Tibial artery (tissue), 4 donors: ENCODE measurements around the gene FRY.

ENCODE experiments used
- DNase-seq, 2 donors: peaks; one replicate each; pipeline ENCODE4 v3.0.0-alpha.2; 2019
- H3K27ac ChIP-seq, 2 donors: fragments of 200-600 bp; sonication (generic) in 1 of 2; 1 replicate in 1 of 2; 2 replicates in 1 of 2; pipeline ENCODE4 v1.5.1; 2018 to 2019; ENCODE audit warnings: mild to moderate bottlenecking in 1 of 2
- H3K27me3 ChIP-seq, 2 donors: fragments of 200-600 bp; sonication (generic) in 1 of 2; one replicate each; pipeline versions ENCODE4 v1.5.1 to v1.6.0; 2016 to 2019
- H3K36me3 ChIP-seq, 3 donors: fragments of 200-600 bp; sonication (generic) in 2 of 3; one replicate each; pipeline ENCODE4 v1.5.1; 2016 to 2019; ENCODE audit warnings: mild to moderate bottlenecking in 2 of 3
- H3K4me1 ChIP-seq, 4 donors: fragments of 200-600 bp; sonication (generic) in 2 of 4; 1 replicate in 3 of 4; 2 replicates in 1 of 4; pipeline ENCODE4 v1.5.1; 2016 to 2019
- H3K4me3 ChIP-seq, 2 donors: fragments of 200-600 bp; sonication (generic) in 1 of 2; 1 replicate in 1 of 2; 2 replicates in 1 of 2; pipeline ENCODE4 v1.5.1; 2018 to 2019; ENCODE audit warnings: mild to moderate bottlenecking in 2 of 2
- H3K9me3 ChIP-seq, 3 donors: fragments of 200-600 bp; sonication (generic) in 1 of 3; one replicate each; pipeline ENCODE4 v1.5.1; 2016 to 2019
- CTCF ChIP-seq, 2 experiments: fragments of 200-600 bp in 1 of 2; fragments of 450-650 bp in 1 of 2; IDR thresholded peaks; one replicate each; pipeline ENCODE4 v1.5.1; 2017 to 2019; ENCODE audit warnings: antibody characterized with exemption in 2 of 2, mild to moderate bottlenecking in 1 of 2, moderate library complexity in 1 of 2
- intact Hi-C: fragments of 100-400 bp; cut with DNase I; formaldehyde crosslinking; loops from one replicate; pipeline ENCODE4 v1.15.0; 2023; ENCODE audit warnings: low total_unique reads

The FRY gene

GRCh38 chr13:32281096-32281495 is 249.5 kb downstream of the FRY start:
- Histone ChIP-seq H3K36me3 (peaks cover 56 to 71% (median 58%) of the 10 kb centered on the region in 3 donors), H3K27me3 (no peaks in the 10 kb centered on the region), H3K4me1 (peaks cover 0 to 26% (median 16%) of the 10 kb centered on the region in 4 donors), H3K27ac (no peak overlapping the region), H3K4me3 (no peak overlapping the region), H3K9me3 (no peaks in the 10 kb centered on the region)
- intact Hi-C loops = no loop called here
- DNase-seq = no peak
- TF ChIP-seq CTCF (IDR thresholded peaks at IDR 0.05) = no peak

GRCh38 chr13:32282096-32282711 is 250.6 kb downstream of the FRY start:
- Histone ChIP-seq H3K27me3 (no peaks in the 10 kb centered on the region), H3K9me3 (no peaks in the 10 kb centered on the region), H3K27ac (peak overlapping the region in 1 of 2 donors; percentile 5), H3K4me3 (no peak overlapping the region), H3K36me3 (peaks cover 45 to 60% (median 47%) of the 10 kb centered on the region in 3 donors), H3K4me1 (peaks cover 0 to 26% (median 16%) of the 10 kb centered on the region in 4 donors)
- intact Hi-C loops = no loop called here
- no peak for DNase-seq
- no peak for TF ChIP-seq CTCF (IDR thresholded peaks at IDR 0.05)

- H3K27ac ChIP-seq = peak overlapping the region; percentile 74 to 79
These were observed 253.5 kb downstream of the FRY start for GRCh38 chr13:32284927-32285632.

GRCh38 chr13:32285633-32285965 is 254.0 kb downstream of the FRY start:
- H3K4me1 ChIP-seq = peaks cover 0 to 26% (median 16%) of the 10 kb centered on the region in 4 donors
- H3K27me3 ChIP-seq = no peaks in the 10 kb centered on the region
- no peak overlapping the region for H3K4me3 ChIP-seq
- H3K9me3 ChIP-seq = no peaks in the 10 kb centered on the region
- no peak for TF ChIP-seq CTCF (IDR thresholded peaks at IDR 0.05)
- H3K36me3 ChIP-seq = peaks cover 16 to 37% (median 30%) of the 10 kb centered on the region in 3 donors
- H3K27ac ChIP-seq = peak overlapping the region; percentile 74 to 79
- intact Hi-C loops = no loop called here
- DNase-seq = no peak

More at GRCh38 chr13:32284927-32285632, 253.5 kb downstream of the FRY start:
- Histone ChIP-seq H3K4me3 (peak overlapping the region in 1 of 2 donors; percentile 6), H3K9me3 (no peaks in the 10 kb centered on the region), H3K27me3 (no peaks in the 10 kb centered on the region), H3K36me3 (peaks cover 20 to 36% (median 29%) of the 10 kb centered on the region in 3 donors), H3K4me1 (peaks cover 0 to 26% (median 16%) of the 10 kb centered on the region in 4 donors)
- no peak for DNase-seq
- no peak for TF ChIP-seq CTCF (IDR thresholded peaks at IDR 0.05)
- intact Hi-C loops = no loop called here

- no peak overlapping the region for H3K27ac ChIP-seq
- DNase-seq = no peak
- peaks cover 23 to 24% (median 24%) of the 10 kb centered on the region in 3 donors for H3K36me3 ChIP-seq
- H3K27me3 ChIP-seq = no peaks in the 10 kb centered on the region
- intact Hi-C loops = no loop called here
- no peak overlapping the region for H3K4me3 ChIP-seq
- no peaks in the 10 kb centered on the region for H3K4me1 ChIP-seq
- no peak for TF ChIP-seq CTCF (IDR thresholded peaks at IDR 0.05)
- H3K9me3 ChIP-seq = no peaks in the 10 kb centered on the region
These were observed 265.6 kb downstream of the FRY start for GRCh38 chr13:32297206-32297605.
